HCT116 (cell line): ENCODE data around the gene BDKRB1. TPM values are rescaled to one million over a fixed set of nuclear protein-coding genes. Genes with fewer than 3 reads are reported as not detected.

ENCODE experiments used
- ATAC-seq: fragments of 200-7000 bp; cut with Tn5 transposase; 2 replicates; pipeline ENCODE4 v1.9.1; 2020; ENCODE audit warnings: mild to moderate bottlenecking, moderate library complexity
- BruUV-seq: library from RNA; stranded (reverse); fragments of 400-500 nt; replicated peaks from 2 replicates; lab custom pipeline; 2021; lab: Mats Ljungman, UMichigan
- CTCF ChIA-PET: fragments of 300-600 bp; sonication (Branson Sonifier 250); formaldehyde crosslinking; loops from one replicate; lab custom pipeline; 2021; ENCODE audit warnings: antibody characterized with exemption; lab: Charles Lee
- POLR2A ChIA-PET: fragments of 300-600, 350-600 bp; sonication (Branson Sonifier 250); formaldehyde crosslinking; loops from one replicate; lab custom pipeline; 2021; ENCODE audit warnings: antibody characterized with exemption; lab: Charles Lee
- RAD21 ChIA-PET, 2 experiments: fragments of 300-600 bp; sonication (Branson Sonifier 250); formaldehyde crosslinking; loops; one replicate each; lab custom pipeline; 2023; ENCODE audit warnings: low total read pairs in 2 of 2; ENCODE audit not compliant: uncharacterized antibody in 2 of 2, unreplicated experiment in 2 of 2, low non-redundant PET in 1 of 2; lab: Charles Lee
- DNase-seq: peaks from one replicate; pipeline ENCODE4 v3.0.0-alpha.2; 2010; ENCODE audit warnings: low read depth, low spot score
- H2AFZ ChIP-seq: fragments of 200-600 bp; shearing (Covaris generic), sonication (generic); 2 replicates; pipeline ENCODE4 v1.6.1; 2017; ENCODE audit warnings: low read depth, mixed run types, mixed read lengths, antibody characterized with exemption, low read length; ENCODE audit not compliant: poor library complexity, severe bottlenecking
- H3K27ac ChIP-seq: 2 replicates; pipeline ENCODE4 v1.5.1; 2012; ENCODE audit warnings: low read depth, low read length
- H3K27me3 ChIP-seq: fragments of 200-600 bp; sonication (generic); 2 replicates; pipeline ENCODE4 v1.6.1; 2016; ENCODE audit warnings: mixed run types, low read length, mixed read lengths; ENCODE audit not compliant: insufficient read depth
- H3K36me3 ChIP-seq, 2 experiments: fragments of 200-500 bp in 1 of 2; fragments of 200-600 bp in 1 of 2; sonication (Bioruptor generic) in 1 of 2; sonication (generic) in 1 of 2; 2 replicates each; pipeline versions ENCODE4 v1.5.1 to v1.6.1; 2014 to 2016; ENCODE audit warnings: low read length in 2 of 2, inconsistent platforms in 1 of 2, mixed read lengths in 1 of 2, mixed run types in 1 of 2; ENCODE audit not compliant: insufficient read depth in 2 of 2, control insufficient read depth in 1 of 2
- H3K4me1 ChIP-seq, 2 experiments: fragments of 200-600 bp in 1 of 2; sonication (generic) in 1 of 2; 2 replicates each; pipeline versions ENCODE4 v1.5.1 to v1.6.1; 2012 to 2017; ENCODE audit warnings: low read length in 2 of 2, inconsistent platforms in 1 of 2, mild to moderate bottlenecking in 1 of 2, mixed read lengths in 1 of 2, mixed run types in 1 of 2, moderate library complexity in 1 of 2; ENCODE audit not compliant: insufficient read depth in 2 of 2, control insufficient read depth in 1 of 2
- H3K4me2 ChIP-seq: fragments of 200-600 bp; sonication (generic); 2 replicates; pipeline ENCODE4 v1.6.1; 2017; ENCODE audit warnings: mixed run types, low read length, mixed read lengths
- H3K4me3 ChIP-seq, 2 experiments: fragments of 200-600 bp in 1 of 2; sonication (generic) in 1 of 2; replicated peaks in 1 of 2; 2 replicates each; pipeline ENCODE4 v1.5.1; 2011 to 2016; ENCODE audit warnings: low read length in 2 of 2, control low read depth in 1 of 2, low read depth in 1 of 2, mild to moderate bottlenecking in 1 of 2, mixed read lengths in 1 of 2, mixed run types in 1 of 2
- H3K79me2 ChIP-seq: fragments of 200-600 bp; sonication (generic); 2 replicates; pipeline ENCODE4 v1.6.1; 2017; ENCODE audit warnings: mild to moderate bottlenecking, mixed run types, low read length, moderate library complexity, mixed read lengths; ENCODE audit not compliant: insufficient read depth
- H3K9ac ChIP-seq: fragments of 200-600 bp; sonication (generic); 2 replicates; pipeline ENCODE4 v1.6.1; 2016; ENCODE audit warnings: low read length, mixed read lengths
- H3K9me2 ChIP-seq: fragments of 200-600 bp; sonication (generic), shearing (Covaris generic); 2 replicates; pipeline ENCODE4 v1.6.1; 2017; ENCODE audit warnings: mixed run types, mild to moderate bottlenecking, moderate library complexity; ENCODE audit not compliant: insufficient read depth
- H3K9me3 ChIP-seq, 2 experiments: fragments of 200-500 bp in 1 of 2; fragments of 200-600 bp in 1 of 2; sonication (Bioruptor generic) in 1 of 2; sonication (generic) in 1 of 2; 2 replicates each; pipeline ENCODE4 v1.6.1; 2014 to 2017; ENCODE audit warnings: low read length in 2 of 2, mixed read lengths in 2 of 2, inconsistent platforms in 1 of 2, low read depth in 1 of 2, mild to moderate bottlenecking in 1 of 2, mixed run types in 1 of 2, moderate library complexity in 1 of 2; ENCODE audit not compliant: control insufficient read depth in 1 of 2, insufficient read depth in 1 of 2
- H4K20me1 ChIP-seq: fragments of 200-600 bp; sonication (generic), shearing (Covaris generic); 2 replicates; pipeline ENCODE4 v1.6.1; 2017; ENCODE audit warnings: mixed run types, mild to moderate bottlenecking, moderate library complexity; ENCODE audit not compliant: insufficient read depth
- CEBPB ChIP-seq: IDR thresholded peaks from 2 replicates; pipeline ENCODE4 v1.6.1; 2012; ENCODE audit warnings: low read depth
- EGR1 ChIP-seq: IDR thresholded peaks from 2 replicates; pipeline ENCODE4 v1.6.1; 2012; ENCODE audit warnings: low read depth
- ELF1 ChIP-seq: IDR thresholded peaks from 2 replicates; pipeline ENCODE4 v1.6.1; 2012; ENCODE audit warnings: low read depth, borderline replicate concordance
- EZH2 ChIP-seq: fragments of 200-600 bp; sonication (generic); IDR thresholded peaks from 2 replicates; pipeline ENCODE4 v1.6.1; 2017; ENCODE audit warnings: antibody characterized with exemption, mixed run types
- EZH2phosphoT487 ChIP-seq: fragments of 200-600 bp; IDR thresholded peaks from 2 replicates; pipeline ENCODE4 v1.6.1; 2018; ENCODE audit warnings: antibody characterized with exemption, borderline replicate concordance
- FOSL1 ChIP-seq: IDR thresholded peaks from 2 replicates; pipeline ENCODE4 v1.6.1; 2012; ENCODE audit warnings: low read depth
- JUND ChIP-seq: IDR thresholded peaks from 2 replicates; pipeline ENCODE4 v1.6.1; 2012
- POLR2A ChIP-seq: IDR thresholded peaks from 2 replicates; pipeline ENCODE4 v1.7.0; 2011; ENCODE audit warnings: borderline replicate concordance; ENCODE audit not compliant: insufficient read depth, insufficient read length; ENCODE audit errors: extremely low read depth
- POLR2AphosphoS5 ChIP-seq: IDR thresholded peaks from 2 replicates; pipeline ENCODE4 v1.6.1; 2011; ENCODE audit warnings: mild to moderate bottlenecking, low read depth, low read length, moderate library complexity
- RAD21 ChIP-seq: IDR thresholded peaks from 2 replicates; pipeline ENCODE4 v1.6.1; 2012; ENCODE audit warnings: low read depth, mild to moderate bottlenecking
- SIN3A ChIP-seq: IDR thresholded peaks from 2 replicates; pipeline ENCODE4 v1.6.1; 2012; ENCODE audit warnings: low read depth
- SRF ChIP-seq: IDR thresholded peaks from 2 replicates; pipeline ENCODE4 v1.6.1; 2012; ENCODE audit warnings: low read depth
- TCF7L2 ChIP-seq: IDR thresholded peaks from 2 replicates; pipeline ENCODE4 v1.7.0; 2011; ENCODE audit warnings: borderline replicate concordance, inconsistent platforms; ENCODE audit not compliant: insufficient read depth, insufficient read length; ENCODE audit errors: extremely low read depth
- intact Hi-C: fragments of 100-400 bp; cut with micrococcal nuclease; formaldehyde crosslinking; loops from 2 replicates; pipeline ENCODE4 v1.10.0; 2022
- total RNA-seq: library from RNA; stranded (reverse); gene quantifications from one replicate; pipeline ENCODE4 v1.2.1, GENCODE V29; 2021; ENCODE audit not compliant: unreplicated experiment
- TF ChIP-seq, protein P1 (sequence below): IDR thresholded peaks from 2 replicates; pipeline ENCODE4 v1.6.1; 2012
- TF ChIP-seq, protein P2 (sequence below), 3 experiments: fragments of 200-600 bp in 1 of 3; sonication (generic) in 1 of 3; IDR thresholded peaks in 2 of 3; conservative IDR thresholded peaks in 1 of 3; 2 replicates each; pipeline ENCODE4 v1.5.1; 2012 to 2017; ENCODE audit warnings: low read depth in 2 of 3, low read length in 2 of 3, antibody characterized with exemption in 1 of 3, borderline replicate concordance in 1 of 3, control low read depth in 1 of 3, mild to moderate bottlenecking in 1 of 3, mixed read lengths in 1 of 3, mixed run types in 1 of 3, moderate library complexity in 1 of 3; ENCODE audit not compliant: insufficient read depth in 1 of 3
- TF ChIP-seq, protein P3 (sequence below): IDR thresholded peaks from 2 replicates; pipeline ENCODE4 v1.6.1; 2012
- TF ChIP-seq, protein P4 (sequence below): IDR thresholded peaks from 2 replicates; pipeline ENCODE4 v1.6.1; 2011; ENCODE audit warnings: mild to moderate bottlenecking, low read length, moderate library complexity; ENCODE audit not compliant: insufficient replicate concordance; ENCODE audit errors: extremely low read depth

The BDKRB1 gene
- total RNA-seq, 1 experiment from 2014 or later = not detected

DNA sequence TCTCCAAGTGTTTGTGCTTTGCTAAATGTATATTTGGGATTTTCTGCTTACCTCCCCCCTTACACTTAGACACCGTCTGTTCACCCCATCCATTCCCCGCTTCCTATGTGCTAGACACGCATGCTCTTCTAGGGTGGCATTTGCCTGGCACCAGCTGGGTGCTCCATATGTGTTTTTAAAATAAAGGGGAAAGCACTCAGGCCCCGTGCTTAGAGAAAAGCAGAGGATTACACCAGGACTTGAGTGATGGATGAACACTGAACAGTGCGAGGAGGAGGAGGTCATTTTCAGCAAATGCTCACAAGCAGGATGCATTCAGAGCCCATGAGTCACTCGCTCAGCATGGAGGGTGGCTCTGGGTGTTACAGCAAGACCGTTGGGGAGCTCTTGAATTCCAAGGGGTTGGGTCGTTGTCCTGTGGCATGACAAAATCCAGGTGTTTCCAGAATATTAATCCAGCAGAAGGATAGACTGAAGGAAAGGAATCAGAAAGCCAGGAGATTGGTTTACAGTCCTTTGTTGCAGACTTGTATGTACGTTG, 2.9 kb upstream of the BDKRB1 start:
- Histone ChIP-seq H3K9ac (no peak overlapping the region), H3K4me1 (peaks cover 0 to 8% of the 10 kb centered on the region in 2 experiments; a peak in 1 of 4 replicates), H3K9me2 (no peaks in the 10 kb centered on the region), H3K27me3 (peaks cover 22% of the 10 kb centered on the region), H3K4me3 (no peak overlapping the region), H2AFZ (no peak overlapping the region), H3K27ac (no peak overlapping the region), H3K36me3 (no peaks in the 10 kb centered on the region), H4K20me1 (no peaks in the 10 kb centered on the region), H3K4me2 (peak overlapping the region; percentile 42), H3K79me2 (no peaks in the 10 kb centered on the region), H3K9me3 (no peaks in the 10 kb centered on the region)
- ChIA-PET CTCF (no interaction called here), POLR2A (no interaction called here), RAD21 (no interaction called here)
- intact Hi-C loops = no loop called here
- TF ChIP-seq JUND (no peak), ELF1 (no peak), CEBPB (no peak), EZH2 (no peak), RAD21 (no peak), TCF7L2 (no peak), EZH2phosphoT487 (no peak), POLR2A (no peak), FOSL1 (no peak), POLR2AphosphoS5 (no peak), SIN3A (no peak), SRF (no peak), EGR1 (no peak)
- TF ChIP-seq, protein P1, sequence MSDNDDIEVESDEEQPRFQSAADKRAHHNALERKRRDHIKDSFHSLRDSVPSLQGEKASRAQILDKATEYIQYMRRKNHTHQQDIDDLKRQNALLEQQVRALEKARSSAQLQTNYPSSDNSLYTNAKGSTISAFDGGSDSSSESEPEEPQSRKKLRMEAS = no peak
- TF ChIP-seq, protein P2, sequence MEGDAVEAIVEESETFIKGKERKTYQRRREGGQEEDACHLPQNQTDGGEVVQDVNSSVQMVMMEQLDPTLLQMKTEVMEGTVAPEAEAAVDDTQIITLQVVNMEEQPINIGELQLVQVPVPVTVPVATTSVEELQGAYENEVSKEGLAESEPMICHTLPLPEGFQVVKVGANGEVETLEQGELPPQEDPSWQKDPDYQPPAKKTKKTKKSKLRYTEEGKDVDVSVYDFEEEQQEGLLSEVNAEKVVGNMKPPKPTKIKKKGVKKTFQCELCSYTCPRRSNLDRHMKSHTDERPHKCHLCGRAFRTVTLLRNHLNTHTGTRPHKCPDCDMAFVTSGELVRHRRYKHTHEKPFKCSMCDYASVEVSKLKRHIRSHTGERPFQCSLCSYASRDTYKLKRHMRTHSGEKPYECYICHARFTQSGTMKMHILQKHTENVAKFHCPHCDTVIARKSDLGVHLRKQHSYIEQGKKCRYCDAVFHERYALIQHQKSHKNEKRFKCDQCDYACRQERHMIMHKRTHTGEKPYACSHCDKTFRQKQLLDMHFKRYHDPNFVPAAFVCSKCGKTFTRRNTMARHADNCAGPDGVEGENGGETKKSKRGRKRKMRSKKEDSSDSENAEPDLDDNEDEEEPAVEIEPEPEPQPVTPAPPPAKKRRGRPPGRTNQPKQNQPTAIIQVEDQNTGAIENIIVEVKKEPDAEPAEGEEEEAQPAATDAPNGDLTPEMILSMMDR (IDR thresholded peaks at IDR 0.05 in 2 of 3, conservative IDR thresholded peaks at IDR 0.05 in 1 of 3; ENCODE audit: borderline replicate concordance in 1 of 3, insufficient read depth in 1 of 3, low read depth in 2 of 3, low read length in 2 of 3) = no peak
- TF ChIP-seq, protein P3, sequence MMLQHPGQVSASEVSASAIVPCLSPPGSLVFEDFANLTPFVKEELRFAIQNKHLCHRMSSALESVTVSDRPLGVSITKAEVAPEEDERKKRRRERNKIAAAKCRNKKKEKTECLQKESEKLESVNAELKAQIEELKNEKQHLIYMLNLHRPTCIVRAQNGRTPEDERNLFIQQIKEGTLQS = no peak
- TF ChIP-seq, protein P4, sequence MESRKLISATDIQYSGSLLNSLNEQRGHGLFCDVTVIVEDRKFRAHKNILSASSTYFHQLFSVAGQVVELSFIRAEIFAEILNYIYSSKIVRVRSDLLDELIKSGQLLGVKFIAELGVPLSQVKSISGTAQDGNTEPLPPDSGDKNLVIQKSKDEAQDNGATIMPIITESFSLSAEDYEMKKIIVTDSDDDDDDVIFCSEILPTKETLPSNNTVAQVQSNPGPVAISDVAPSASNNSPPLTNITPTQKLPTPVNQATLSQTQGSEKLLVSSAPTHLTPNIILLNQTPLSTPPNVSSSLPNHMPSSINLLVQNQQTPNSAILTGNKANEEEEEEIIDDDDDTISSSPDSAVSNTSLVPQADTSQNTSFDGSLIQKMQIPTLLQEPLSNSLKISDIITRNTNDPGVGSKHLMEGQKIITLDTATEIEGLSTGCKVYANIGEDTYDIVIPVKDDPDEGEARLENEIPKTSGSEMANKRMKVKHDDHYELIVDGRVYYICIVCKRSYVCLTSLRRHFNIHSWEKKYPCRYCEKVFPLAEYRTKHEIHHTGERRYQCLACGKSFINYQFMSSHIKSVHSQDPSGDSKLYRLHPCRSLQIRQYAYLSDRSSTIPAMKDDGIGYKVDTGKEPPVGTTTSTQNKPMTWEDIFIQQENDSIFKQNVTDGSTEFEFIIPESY = no peak
- peak; percentile 65; the same call in 1 of the 2 replicates for ATAC-seq
- DNase-seq = no peak
- no TSS peak for BruUV-seq
